CD14-positive monocyte (primary cell): Measurements from ENCODE around the gene PPP2CA. TPM values are rescaled to one million over a fixed set of nuclear protein-coding genes. Genes with fewer than 3 reads are reported as not detected.

ENCODE experiments used
- DNase-seq, 3 donors: peaks; one replicate each; pipeline ENCODE4 v3.0.0-alpha.2; 2011 to 2022
- H2AFZ ChIP-seq: 2 replicates; pipeline ENCODE4 v1.6.0; 2012; ENCODE audit warnings: mild to moderate bottlenecking, low read depth, low read length, inconsistent platforms; ENCODE audit not compliant: insufficient read depth, poor library complexity, severe bottlenecking
- H3K27ac ChIP-seq, 2 donors: 1 replicate in 1 of 2; 2 replicates in 1 of 2; pipeline ENCODE4 v1.5.1; 2012 to 2013; ENCODE audit warnings: low read length in 2 of 2, control low read depth in 1 of 2, inconsistent platforms in 1 of 2, low read depth in 1 of 2, mild to moderate bottlenecking in 1 of 2
- H3K27me3 ChIP-seq, 2 donors: one replicate each; pipeline versions ENCODE4 v1.6.0 to v1.6.1; 2011 to 2013; ENCODE audit warnings: low read length in 2 of 2; ENCODE audit not compliant: control insufficient read depth in 2 of 2, insufficient read depth in 2 of 2
- H3K36me3 ChIP-seq, 2 donors: replicated peaks in 1 of 2; 1 replicate in 1 of 2; 2 replicates in 1 of 2; pipeline versions ENCODE4 v1.5.1 to v1.6.1; 2012 to 2013; ENCODE audit warnings: low read length in 2 of 2, control low read depth in 1 of 2, inconsistent platforms in 1 of 2, mild to moderate bottlenecking in 1 of 2; ENCODE audit not compliant: insufficient read depth in 2 of 2, control insufficient read depth in 1 of 2
- H3K4me1 ChIP-seq, 2 donors: 1 replicate in 1 of 2; 2 replicates in 1 of 2; pipeline versions ENCODE4 v1.5.1 to v1.6.1; 2012 to 2013; ENCODE audit warnings: low read length in 2 of 2, control low read depth in 1 of 2, inconsistent platforms in 1 of 2, mild to moderate bottlenecking in 1 of 2, moderate library complexity in 1 of 2; ENCODE audit not compliant: insufficient read depth in 2 of 2, control insufficient read depth in 1 of 2
- H3K4me2 ChIP-seq: replicated peaks from 2 replicates; pipeline ENCODE3; 2012; ENCODE audit warnings: low read length, moderate library complexity, mild to moderate bottlenecking; ENCODE audit not compliant: poor library complexity, severe bottlenecking; ENCODE audit errors: extremely low read depth
- H3K4me3 ChIP-seq, 3 experiments: fragments of 200-600 bp in 1 of 3; sonication (generic) in 1 of 3; replicated peaks in 1 of 3; 1 replicate in 2 of 3; 2 replicates in 1 of 3; pipeline ENCODE4 v1.5.1; 2011 to 2013; ENCODE audit warnings: low read length in 3 of 3, mild to moderate bottlenecking in 3 of 3, control low read depth in 2 of 3, low read depth in 2 of 3, inconsistent platforms in 1 of 3, moderate library complexity in 1 of 3
- H3K79me2 ChIP-seq: 2 replicates; pipeline ENCODE4 v1.6.0; 2012; ENCODE audit warnings: mild to moderate bottlenecking, control low read depth, inconsistent platforms, low read length, moderate library complexity; ENCODE audit not compliant: insufficient read depth
- H3K9ac ChIP-seq: 2 replicates; pipeline ENCODE4 v1.6.0; 2017; ENCODE audit warnings: low read length, mild to moderate bottlenecking; ENCODE audit not compliant: insufficient read depth, poor library complexity, severe bottlenecking
- H3K9me3 ChIP-seq, 2 donors: replicated peaks in 1 of 2; 1 replicate in 1 of 2; 2 replicates in 1 of 2; pipeline versions ENCODE4 v1.5.1 to v1.6.1; 2012 to 2013; ENCODE audit warnings: low read length in 2 of 2, control low read depth in 1 of 2; ENCODE audit not compliant: control insufficient read depth in 1 of 2, insufficient read depth in 1 of 2
- H4K20me1 ChIP-seq: 2 replicates; pipeline ENCODE4 v1.6.0; 2012; ENCODE audit warnings: mild to moderate bottlenecking, low read length, control low read depth, moderate library complexity; ENCODE audit not compliant: insufficient read depth
- H3K27ac Mint-ChIP-seq, 7 donors: one replicate each; pipeline ENCODE4 v1.8.0; 2020; ENCODE audit warnings: mild to moderate bottlenecking in 7 of 7, mixed read lengths in 7 of 7, moderate library complexity in 6 of 7, inconsistent platforms in 2 of 7
- H3K27me3 Mint-ChIP-seq, 3 donors: one replicate each; pipeline ENCODE4 v1.8.0; 2021 to 2022; ENCODE audit warnings: low read depth in 3 of 3, mild to moderate bottlenecking in 3 of 3, mixed read lengths in 3 of 3, moderate library complexity in 3 of 3, inconsistent platforms in 1 of 3
- H3K36me3 Mint-ChIP-seq, 2 donors: one replicate each; pipeline ENCODE4 v1.8.0; 2020; ENCODE audit warnings: mixed read lengths in 2 of 2, inconsistent platforms in 1 of 2, mild to moderate bottlenecking in 1 of 2
- H3K4me1 Mint-ChIP-seq: one replicate; pipeline ENCODE4 v1.8.0; 2020; ENCODE audit warnings: mild to moderate bottlenecking, mixed read lengths
- H3K4me3 Mint-ChIP-seq, 2 donors: one replicate each; pipeline ENCODE4 v1.8.0; 2020; ENCODE audit warnings: mild to moderate bottlenecking in 2 of 2, mixed read lengths in 2 of 2, moderate library complexity in 1 of 2
- H3K9me3 Mint-ChIP-seq, 7 donors: one replicate each; pipeline ENCODE4 v1.8.0; 2020 to 2022; ENCODE audit warnings: mixed read lengths in 7 of 7, mild to moderate bottlenecking in 6 of 7, moderate library complexity in 6 of 7, inconsistent platforms in 2 of 7
- WGBS: methylation state at CpG from one replicate; pipeline ENCODE4 v1.1.5; 2013; ENCODE audit warnings: missing lambda C conversion rate; ENCODE audit not compliant: insufficient coverage; 5-methylcytosine and 5-hydroxymethylcytosine counted together
- intact Hi-C, 2 donors: fragments of 100-400 bp; cut with micrococcal nuclease; formaldehyde crosslinking; loops; one replicate each; pipeline versions ENCODE4 v1.15.0 to v1.15.1; 2023
- polyA plus RNA-seq, 3 donors: library from polyadenylated mRNA; depleted of rRNA in 1 of 3; unstranded in 2 of 3; stranded (reverse) in 1 of 3; fragments of 300-500 nt in 2 of 3; fragments of >200 nt in 1 of 3; fragmentation: Illumina TruSeq in 2 of 3; gene quantifications; 1 replicate in 2 of 3; 2 replicates in 1 of 3; pipeline ENCODE4 v1.2.3, GENCODE V29; 2012 to 2021
- TF ChIP-seq, protein P1 (sequence below): fragments of 200-600 bp; IDR thresholded peaks from one replicate; pipeline ENCODE4 v1.8.0; 2022; ENCODE audit warnings: antibody characterized with exemption, mild to moderate bottlenecking

PPP2CA gene
- polyA plus RNA-seq, 3 donors = 82.5 to 245 (median 225) TPM

DNA sequence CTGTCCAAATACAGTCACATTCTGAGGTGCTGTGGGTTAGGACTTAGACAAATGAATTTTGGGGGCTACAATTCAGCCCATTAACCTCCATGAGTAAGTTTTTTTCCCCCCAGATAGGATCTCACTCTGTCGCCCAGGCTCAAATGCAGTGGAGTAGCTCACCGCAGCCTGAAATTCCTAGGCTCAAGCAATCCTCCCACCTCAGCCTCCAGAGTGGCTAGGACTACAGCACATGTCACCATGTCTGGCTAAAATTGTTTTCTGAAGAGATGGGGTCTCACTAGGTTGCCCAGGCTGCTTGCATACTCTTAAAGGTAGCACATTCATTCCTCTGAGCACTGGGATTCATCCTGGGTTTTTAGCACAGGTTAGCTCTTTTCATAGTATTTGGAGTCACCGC, 22.2 kb downstream of the PPP2CA start:
- WGBS = 100% methylated on average over 1 of the region's 3 CpGs
- no peaks in the 10 kb centered on the region for H3K9me3 ChIP-seq
- peaks cover 71 to 74% of the 10 kb centered on the region in 2 donors for H3K36me3 Mint-ChIP-seq
- H4K20me1 ChIP-seq = peaks cover 100% of the 10 kb centered on the region
- no peaks in the 10 kb centered on the region for H3K27me3 Mint-ChIP-seq
- H3K27ac Mint-ChIP-seq = no peak overlapping the region
- DNase-seq = no peak
- intact Hi-C loops = no loop called here
- no peak overlapping the region for H3K9ac ChIP-seq
- TF ChIP-seq, protein P1, sequence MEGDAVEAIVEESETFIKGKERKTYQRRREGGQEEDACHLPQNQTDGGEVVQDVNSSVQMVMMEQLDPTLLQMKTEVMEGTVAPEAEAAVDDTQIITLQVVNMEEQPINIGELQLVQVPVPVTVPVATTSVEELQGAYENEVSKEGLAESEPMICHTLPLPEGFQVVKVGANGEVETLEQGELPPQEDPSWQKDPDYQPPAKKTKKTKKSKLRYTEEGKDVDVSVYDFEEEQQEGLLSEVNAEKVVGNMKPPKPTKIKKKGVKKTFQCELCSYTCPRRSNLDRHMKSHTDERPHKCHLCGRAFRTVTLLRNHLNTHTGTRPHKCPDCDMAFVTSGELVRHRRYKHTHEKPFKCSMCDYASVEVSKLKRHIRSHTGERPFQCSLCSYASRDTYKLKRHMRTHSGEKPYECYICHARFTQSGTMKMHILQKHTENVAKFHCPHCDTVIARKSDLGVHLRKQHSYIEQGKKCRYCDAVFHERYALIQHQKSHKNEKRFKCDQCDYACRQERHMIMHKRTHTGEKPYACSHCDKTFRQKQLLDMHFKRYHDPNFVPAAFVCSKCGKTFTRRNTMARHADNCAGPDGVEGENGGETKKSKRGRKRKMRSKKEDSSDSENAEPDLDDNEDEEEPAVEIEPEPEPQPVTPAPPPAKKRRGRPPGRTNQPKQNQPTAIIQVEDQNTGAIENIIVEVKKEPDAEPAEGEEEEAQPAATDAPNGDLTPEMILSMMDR = no peak
- H3K27me3 ChIP-seq = no peaks in the 10 kb centered on the region
- H3K36me3 ChIP-seq = peaks cover 66 to 85% of the 10 kb centered on the region in 2 donors
- peaks cover 78% of the 10 kb centered on the region for H3K79me2 ChIP-seq
- H3K4me2 ChIP-seq = no peak overlapping the region
- H3K4me1 ChIP-seq = no peaks in the 10 kb centered on the region
- H3K27ac ChIP-seq = no peak overlapping the region
- H3K4me3 ChIP-seq = no peak overlapping the region
- no peaks in the 10 kb centered on the region for H3K9me3 Mint-ChIP-seq
- H3K4me1 Mint-ChIP-seq = no peaks in the 10 kb centered on the region
- no peak overlapping the region for H2AFZ ChIP-seq
- H3K4me3 Mint-ChIP-seq = no peak overlapping the region

DNA sequence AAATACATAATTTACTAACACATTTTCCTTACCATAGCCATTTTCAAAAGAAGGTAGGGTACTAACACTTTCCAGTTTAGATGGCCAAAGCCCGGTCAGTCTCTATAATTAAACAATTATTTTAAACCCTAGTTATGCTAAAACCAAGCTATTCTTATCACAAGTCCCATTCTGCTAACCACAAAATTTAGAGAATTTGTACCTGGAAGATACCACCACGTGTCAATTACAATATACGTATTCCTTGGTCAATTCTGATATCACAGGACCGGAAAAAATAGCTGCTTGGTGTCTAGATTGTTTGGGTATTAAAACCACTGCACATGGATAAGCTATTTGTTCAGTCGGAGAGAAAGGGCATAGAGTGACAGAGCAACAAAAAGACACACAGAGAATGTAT, 30.2 kb downstream of the PPP2CA start:
- H3K27me3 Mint-ChIP-seq = peaks cover 0 to 2% (median 0%) of the 10 kb centered on the region in 3 donors
- TF ChIP-seq, protein P1 = no peak
- Histone ChIP-seq H3K27me3 (no peaks in the 10 kb centered on the region), H3K9ac (no peak overlapping the region), H4K20me1 (peaks cover 77% of the 10 kb centered on the region), H3K36me3 (peaks cover 52 to 60% of the 10 kb centered on the region in 2 donors), H2AFZ (no peak overlapping the region), H3K9me3 (no peaks in the 10 kb centered on the region), H3K27ac (no peak overlapping the region), H3K4me1 (no peaks in the 10 kb centered on the region), H3K79me2 (peaks cover 5% of the 10 kb centered on the region), H3K4me3 (no peak overlapping the region), H3K4me2 (no peak overlapping the region)
- no peaks in the 10 kb centered on the region for H3K9me3 Mint-ChIP-seq
- WGBS = no CpG with 5 or more reads among the region's 5 CpGs
- no peak overlapping the region for H3K4me3 Mint-ChIP-seq
- no peaks in the 10 kb centered on the region for H3K4me1 Mint-ChIP-seq
- intact Hi-C loops = no loop called here
- peaks cover 53 to 65% of the 10 kb centered on the region in 2 donors for H3K36me3 Mint-ChIP-seq
- no peak for DNase-seq
- H3K27ac Mint-ChIP-seq = no peak overlapping the region
